Stomach (tissue), 9 donors: Measurements from ENCODE around the gene RIN3. TPM values are rescaled to one million over a fixed set of nuclear protein-coding genes. Genes with fewer than 3 reads are reported as not detected.

ENCODE experiments used
- DNase-seq, 2 donors: peaks; one replicate each; pipeline versions ENCODE4 v3.0.0 to v3.0.0-alpha.2; 2013 to 2019
- H3K27ac ChIP-seq, 5 donors: fragments of 200-600 bp in 4 of 5; sonication (generic) in 4 of 5; one replicate each; pipeline ENCODE4 v1.5.1; 2013 to 2019; ENCODE audit warnings: mild to moderate bottlenecking in 1 of 5, moderate library complexity in 1 of 5
- H3K27me3 ChIP-seq, 3 donors: fragments of 200-600 bp; sonication (generic); one replicate each; pipeline ENCODE4 v1.5.1; 2017 to 2019; ENCODE audit warnings: mixed run types in 1 of 3
- H3K36me3 ChIP-seq, 4 donors: fragments of 200-600 bp; sonication (generic); 1 replicate in 3 of 4; 2 replicates in 1 of 4; pipeline ENCODE4 v1.5.1; 2016 to 2019
- H3K4me1 ChIP-seq, 4 donors: fragments of 200-600 bp; sonication (generic); one replicate each; pipeline ENCODE4 v1.5.1; 2016 to 2019
- H3K4me3 ChIP-seq, 4 donors: fragments of 200-600 bp; sonication (generic) in 3 of 4; one replicate each; pipeline ENCODE4 v1.5.1; 2016 to 2019; ENCODE audit warnings: mild to moderate bottlenecking in 1 of 4
- H3K9me3 ChIP-seq, 4 donors: fragments of 200-600 bp; sonication (generic); one replicate each; pipeline ENCODE4 v1.5.1; 2016 to 2019
- EP300 ChIP-seq: sonication (generic); formaldehyde crosslinking; IDR thresholded peaks from one replicate; pipeline ENCODE4 v1.6.1; 2017; ENCODE audit warnings: antibody characterized with exemption
- POLR2A ChIP-seq, 4 donors: fragments of 450-650 bp; IDR thresholded peaks; one replicate each; pipeline ENCODE4 v1.6.1; 2016; ENCODE audit warnings: antibody characterized with exemption in 4 of 4, control low read depth in 2 of 4, mild to moderate bottlenecking in 1 of 4, moderate library complexity in 1 of 4
- POLR2AphosphoS5 ChIP-seq, 3 donors: sonication (generic); formaldehyde crosslinking; IDR thresholded peaks; one replicate each; pipeline ENCODE4 v1.6.1; 2016; ENCODE audit warnings: antibody characterized with exemption in 3 of 3
- WGBS, 5 donors: extraction: QIAGEN DNeasy Blood & Tissue Kit in 3 of 5; methylation state at CpG; one replicate each; pipeline versions ENCODE4 v1.1.5 to v1.1.7; 2013 to 2018; 5-methylcytosine and 5-hydroxymethylcytosine counted together
- intact Hi-C: fragments of 100-400 bp; cut with DNase I; formaldehyde crosslinking; loops from one replicate; pipeline ENCODE4 v1.15.1; 2023; ENCODE audit warnings: low total_unique reads
- polyA plus RNA-seq, 3 donors: library from polyadenylated mRNA; stranded (reverse); fragments of 200-250 nt; gene quantifications; one replicate each; pipeline ENCODE4 v1.2.3, GENCODE V29; 2013
- total RNA-seq, 5 donors: library from RNA; depleted of rRNA; stranded (reverse); fragments of >200 nt; gene quantifications; one replicate each; pipeline versions ENCODE4 v1.1.0 to v1.2.3, GENCODE V29; 2014 to 2016
- TF ChIP-seq, protein P1 (sequence below), 7 experiments: fragments of 450-650 bp in 4 of 7; fragments of 200-600 bp in 3 of 7; sonication (generic) in 3 of 7; IDR thresholded peaks; one replicate each; pipeline ENCODE4 v1.5.1; 2016 to 2019; ENCODE audit warnings: antibody characterized with exemption in 7 of 7, control low read depth in 2 of 7, mild to moderate bottlenecking in 1 of 7
- donor health status: healthy with polysubstance abuse.
- donor health status: Bipolar disorder and iron deficiency.
- donor health status: healthy.

Gene RIN3
- total and polyA plus RNA-seq, 8 donors = 5.0 to 47.8 (median 8.0) TPM

DNA sequence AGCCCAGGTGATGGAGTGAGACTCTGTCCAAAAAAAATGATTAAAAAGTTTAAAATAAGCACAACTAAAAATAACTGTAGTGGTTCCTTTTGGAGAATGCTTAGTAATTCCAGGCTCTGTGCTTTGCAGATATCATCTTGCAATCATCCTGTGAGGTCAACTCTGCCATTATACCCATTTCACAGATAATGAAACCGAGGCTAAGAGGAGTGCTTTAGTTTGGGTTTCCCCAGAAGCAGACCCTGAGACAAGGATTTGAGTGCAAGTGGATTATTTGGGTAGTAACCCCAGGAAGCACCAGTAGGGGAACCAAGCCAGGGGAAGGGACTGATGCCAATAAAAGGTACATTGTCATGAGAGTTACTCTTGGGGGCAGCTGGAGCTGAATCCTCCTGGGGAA, 44.7 kb downstream of the RIN3 start:
- Histone ChIP-seq H3K9me3 (no peaks in the 10 kb centered on the region), H3K27me3 (no peaks in the 10 kb centered on the region), H3K27ac (no peak overlapping the region), H3K36me3 (peaks cover 4 to 39% (median 30%) of the 10 kb centered on the region in 4 donors), H3K4me1 (peaks cover 0 to 33% (median 7%) of the 10 kb centered on the region in 4 donors), H3K4me3 (no peak overlapping the region)
- intact Hi-C loops = no loop called here
- WGBS, 5 donors = 40 to 58% (median 44%) methylated on average over 1 of the region's 1 CpG
- DNase-seq = no peak
- TF ChIP-seq EP300 (no peak), POLR2A (IDR thresholded peaks at IDR 0.05) (no peak), POLR2AphosphoS5 (IDR thresholded peaks at IDR 0.05) (no peak)
- TF ChIP-seq, protein P1, sequence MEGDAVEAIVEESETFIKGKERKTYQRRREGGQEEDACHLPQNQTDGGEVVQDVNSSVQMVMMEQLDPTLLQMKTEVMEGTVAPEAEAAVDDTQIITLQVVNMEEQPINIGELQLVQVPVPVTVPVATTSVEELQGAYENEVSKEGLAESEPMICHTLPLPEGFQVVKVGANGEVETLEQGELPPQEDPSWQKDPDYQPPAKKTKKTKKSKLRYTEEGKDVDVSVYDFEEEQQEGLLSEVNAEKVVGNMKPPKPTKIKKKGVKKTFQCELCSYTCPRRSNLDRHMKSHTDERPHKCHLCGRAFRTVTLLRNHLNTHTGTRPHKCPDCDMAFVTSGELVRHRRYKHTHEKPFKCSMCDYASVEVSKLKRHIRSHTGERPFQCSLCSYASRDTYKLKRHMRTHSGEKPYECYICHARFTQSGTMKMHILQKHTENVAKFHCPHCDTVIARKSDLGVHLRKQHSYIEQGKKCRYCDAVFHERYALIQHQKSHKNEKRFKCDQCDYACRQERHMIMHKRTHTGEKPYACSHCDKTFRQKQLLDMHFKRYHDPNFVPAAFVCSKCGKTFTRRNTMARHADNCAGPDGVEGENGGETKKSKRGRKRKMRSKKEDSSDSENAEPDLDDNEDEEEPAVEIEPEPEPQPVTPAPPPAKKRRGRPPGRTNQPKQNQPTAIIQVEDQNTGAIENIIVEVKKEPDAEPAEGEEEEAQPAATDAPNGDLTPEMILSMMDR (IDR thresholded peaks at IDR 0.05) = no peak

DNA sequence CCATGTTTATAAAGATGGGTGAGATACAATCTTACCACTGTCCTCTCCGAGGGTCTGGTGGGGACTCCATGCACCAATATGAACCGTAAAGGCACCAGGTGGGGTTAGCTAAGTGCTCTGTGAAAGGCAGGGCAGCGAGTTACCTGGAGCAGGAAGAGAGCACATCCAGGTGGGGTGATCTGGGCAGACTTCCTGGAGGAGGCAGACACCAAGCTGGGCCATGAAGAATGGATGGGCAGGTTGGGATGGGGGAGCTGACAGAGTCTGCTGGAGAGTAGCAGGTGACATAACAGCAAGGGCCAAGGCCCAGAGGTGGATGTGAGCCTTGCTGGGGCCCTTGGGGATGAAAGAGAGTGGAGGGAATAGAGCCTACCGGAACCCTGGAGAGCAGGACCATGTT, 45.9 kb downstream of the RIN3 start:
- TF ChIP-seq, protein P1 (IDR thresholded peaks at IDR 0.05) = no peak
- no peak for TF ChIP-seq EP300
- Histone ChIP-seq H3K9me3 (no peaks in the 10 kb centered on the region), H3K36me3 (peaks cover 4 to 39% (median 30%) of the 10 kb centered on the region in 4 donors), H3K4me3 (no peak overlapping the region), H3K27ac (no peak overlapping the region), H3K27me3 (no peaks in the 10 kb centered on the region), H3K4me1 (peaks cover 0 to 30% (median 6%) of the 10 kb centered on the region in 4 donors)
- DNase-seq = no peak
- intact Hi-C loops = no loop called here
- 83 to 95% (median 89%) methylated on average over 4 of the region's 4 CpGs for WGBS, 5 donors

DNA sequence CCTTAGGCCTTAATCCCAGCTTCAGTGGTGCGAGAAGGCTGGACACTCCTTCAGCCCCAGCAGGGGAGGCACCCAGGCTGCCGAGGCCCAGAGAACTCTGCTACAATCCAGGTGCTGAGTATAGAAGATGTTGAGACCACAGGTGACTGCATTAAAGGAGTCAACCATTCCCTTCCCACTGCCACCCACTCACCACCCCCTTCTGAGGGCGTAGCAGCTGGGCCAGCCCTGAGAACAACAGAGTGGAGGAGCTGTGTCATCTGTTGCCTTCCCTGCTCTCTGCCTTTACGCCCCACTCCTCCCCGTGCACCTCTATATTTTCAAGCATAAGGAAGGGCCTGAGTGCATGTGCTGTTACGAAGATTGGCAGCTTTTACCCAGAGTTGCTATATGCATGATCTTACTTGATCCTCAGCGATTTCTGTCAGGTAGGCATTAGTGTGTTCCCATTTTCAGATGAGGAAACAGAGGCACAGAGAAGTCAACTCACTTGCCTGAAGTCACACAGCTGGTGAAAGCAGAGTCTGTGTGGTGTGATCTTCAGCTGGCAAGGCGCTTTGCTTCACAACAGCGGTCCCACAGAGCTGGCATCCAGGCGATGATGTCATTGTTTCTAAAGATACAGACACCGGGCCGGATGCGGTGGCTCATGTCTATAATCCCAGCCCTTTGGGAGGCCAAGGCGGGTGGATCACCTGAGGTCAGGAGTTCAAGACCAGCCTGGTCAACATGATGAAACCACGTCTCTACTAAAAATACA, 46.7 kb downstream of the RIN3 start:
- H3K36me3 ChIP-seq = peaks cover 4 to 39% (median 30%) of the 10 kb centered on the region in 4 donors
- WGBS, 5 donors = 90 to 93% (median 92%) methylated on average over 14 to 15 of the region's 15 CpGs
- no peak for DNase-seq

DNA sequence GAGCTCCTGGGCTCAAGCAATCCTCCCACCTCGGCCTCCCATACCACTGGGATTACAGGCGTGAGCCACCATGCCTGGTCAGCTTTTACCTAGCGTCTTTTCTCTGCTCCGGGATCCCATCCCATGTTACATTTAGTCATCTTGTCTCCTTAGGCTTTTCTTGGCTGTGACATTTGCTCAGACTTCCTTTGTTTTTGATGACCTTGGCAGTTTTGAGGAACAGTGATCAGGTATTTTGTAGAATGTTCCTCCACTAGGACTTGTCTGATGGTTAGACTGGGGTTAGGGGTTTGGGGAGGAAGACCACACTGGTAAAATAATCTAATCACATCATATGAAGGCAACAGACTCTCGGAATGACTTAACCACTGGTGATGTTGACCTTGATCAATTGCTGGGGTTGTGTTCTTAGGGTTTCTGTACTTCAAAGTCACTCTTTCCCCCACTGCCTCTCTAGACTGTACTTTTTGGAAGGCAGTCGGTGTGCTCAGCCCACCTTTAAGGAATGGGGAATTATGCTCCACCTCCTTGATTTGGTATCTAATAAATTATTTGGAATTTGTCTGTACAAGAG, 48.4 kb downstream of the RIN3 start:
- WGBS, 5 donors = 81 to 93% (median 90%) methylated on average over 6 of the region's 6 CpGs
- intact Hi-C loops = no loop called here

More for the DNA sequence above, 46.7 kb downstream of the RIN3 start:
- peaks cover 0 to 22% (median 7%) of the 10 kb centered on the region in 4 donors for H3K4me1 ChIP-seq
- no peak overlapping the region for H3K27ac ChIP-seq
- H3K27me3 ChIP-seq = no peaks in the 10 kb centered on the region
- no peak overlapping the region for H3K4me3 ChIP-seq
- TF ChIP-seq EP300 (no peak), POLR2A (IDR thresholded peaks at IDR 0.05) (no peak), POLR2AphosphoS5 (IDR thresholded peaks at IDR 0.05) (no peak)
- TF ChIP-seq, protein P1 (IDR thresholded peaks at IDR 0.05) = no peak
- no peaks in the 10 kb centered on the region for H3K9me3 ChIP-seq
- intact Hi-C loops = no loop called here

More for the DNA sequence above, 48.4 kb downstream of the RIN3 start:
- Histone ChIP-seq H3K4me3 (no peak overlapping the region), H3K27ac (no peak overlapping the region), H3K36me3 (peaks cover 4 to 40% (median 23%) of the 10 kb centered on the region in 4 donors), H3K9me3 (peaks cover 0 to 10% (median 4%) of the 10 kb centered on the region in 4 donors), H3K4me1 (peaks cover 0 to 14% (median 7%) of the 10 kb centered on the region in 4 donors), H3K27me3 (no peaks in the 10 kb centered on the region)
- TF ChIP-seq, protein P1 (IDR thresholded peaks at IDR 0.05) = no peak
- TF ChIP-seq POLR2AphosphoS5 (IDR thresholded peaks at IDR 0.05) = no peak
- no peak for TF ChIP-seq POLR2A (IDR thresholded peaks at IDR 0.05)
- no peak for TF ChIP-seq EP300
- DNase-seq = no peak
